Measurements from ENCODE around the gene CYP4F8.
"Not testable (repeated sequence)": the region's sequence is repeated elsewhere in the genome, so short reads cannot be mapped to it uniquely, and the experiment has no call there.

CYP4F8 gene

GRCh38 chr19:15614507-15615379 is at the start of gene CYP4F8:
Gene CYP4F8, plus strand, starts transcription at chr19:15615218. Its CDS starts 399 bp downstream, at chr19:15615617.
- no peak for DNase-seq (ENCODE audit: low spot score)

GRCh38 chr19:15570420-15570819 is 44.6 kb upstream of the CYP4F8 start:
- DNase-seq (ENCODE audit: low spot score) = no peak

- no peak for DNase-seq (ENCODE audit: low spot score)
Measured at GRCh38 chr19:15575406-15575805, 39.6 kb upstream of the CYP4F8 start.

- DNase-seq (ENCODE audit: low spot score) = no peak
Measured at GRCh38 chr19:15576526-15577156, 38.4 kb upstream of the CYP4F8 start.

- DNase-seq (ENCODE audit: low spot score) = no peak
Measured at GRCh38 chr19:15577184-15577771, 37.7 kb upstream of the CYP4F8 start.

- DNase-seq (ENCODE audit: low spot score) = no peak
Measured at GRCh38 chr19:15583346-15583745, 31.7 kb upstream of the CYP4F8 start.

- DNase-seq (ENCODE audit: low spot score) = no peak
Measured at GRCh38 chr19:15584095-15584494, 30.9 kb upstream of the CYP4F8 start.

GRCh38 chr19:15584541-15585115 is 30.4 kb upstream of the CYP4F8 start:
- peak; percentile 90 for DNase-seq (ENCODE audit: low spot score)

GRCh38 chr19:15587663-15588062 is 27.4 kb upstream of the CYP4F8 start:
- no peak for DNase-seq (ENCODE audit: low spot score)

- DNase-seq (ENCODE audit: low spot score) = no peak
Measured at GRCh38 chr19:15588265-15588664, 26.8 kb upstream of the CYP4F8 start.

GRCh38 chr19:15589760-15590451 is 25.1 kb upstream of the CYP4F8 start:
- no peak for DNase-seq (ENCODE audit: low spot score)

GRCh38 chr19:15591796-15592195 is 23.2 kb upstream of the CYP4F8 start:
- DNase-seq (ENCODE audit: low spot score) = no peak

- not testable (repeated sequence) for DNase-seq (ENCODE audit: low spot score)
Measured at GRCh38 chr19:15592506-15592905, 22.5 kb upstream of the CYP4F8 start.

GRCh38 chr19:15593766-15594165 is 21.3 kb upstream of the CYP4F8 start:
- DNase-seq (ENCODE audit: low spot score) = not testable (repeated sequence)

- DNase-seq (ENCODE audit: low spot score) = no peak
Measured at GRCh38 chr19:15595069-15595468, 19.9 kb upstream of the CYP4F8 start.

GRCh38 chr19:15607978-15608925 is 6.8 kb upstream of the CYP4F8 start:
- DNase-seq (ENCODE audit: low spot score) = not testable (repeated sequence)

GRCh38 chr19:15609261-15609660 is 5.8 kb upstream of the CYP4F8 start:
- no peak for DNase-seq (ENCODE audit: low spot score)

GRCh38 chr19:15612342-15612741 is 2.7 kb upstream of the CYP4F8 start:
- no peak for DNase-seq (ENCODE audit: low spot score)

GRCh38 chr19:15613338-15613737 is 1.7 kb upstream of the CYP4F8 start:
- DNase-seq (ENCODE audit: low spot score) = no peak

- DNase-seq (ENCODE audit: low spot score) = no peak
Measured at GRCh38 chr19:15615526-15615925, 508 bp downstream of the CYP4F8 start.

GRCh38 chr19:15616183-15616582 is 1.2 kb downstream of the CYP4F8 start:
- no peak for DNase-seq (ENCODE audit: low spot score)

Measured in GM03348 (cell line).